Activated CD8-positive, alpha-beta memory T cell treated with anti-CD3 and anti-CD28 coated beads for 4 hours (primary cell): ENCODE results near the gene OR6Q1.

Experiments
- DNase-seq, 2 donors: peaks; one replicate each; pipeline ENCODE4 v3.0.0-alpha.2; 2020; ENCODE audit warnings: low read depth in 2 of 2

Gene OR6Q1

DNA sequence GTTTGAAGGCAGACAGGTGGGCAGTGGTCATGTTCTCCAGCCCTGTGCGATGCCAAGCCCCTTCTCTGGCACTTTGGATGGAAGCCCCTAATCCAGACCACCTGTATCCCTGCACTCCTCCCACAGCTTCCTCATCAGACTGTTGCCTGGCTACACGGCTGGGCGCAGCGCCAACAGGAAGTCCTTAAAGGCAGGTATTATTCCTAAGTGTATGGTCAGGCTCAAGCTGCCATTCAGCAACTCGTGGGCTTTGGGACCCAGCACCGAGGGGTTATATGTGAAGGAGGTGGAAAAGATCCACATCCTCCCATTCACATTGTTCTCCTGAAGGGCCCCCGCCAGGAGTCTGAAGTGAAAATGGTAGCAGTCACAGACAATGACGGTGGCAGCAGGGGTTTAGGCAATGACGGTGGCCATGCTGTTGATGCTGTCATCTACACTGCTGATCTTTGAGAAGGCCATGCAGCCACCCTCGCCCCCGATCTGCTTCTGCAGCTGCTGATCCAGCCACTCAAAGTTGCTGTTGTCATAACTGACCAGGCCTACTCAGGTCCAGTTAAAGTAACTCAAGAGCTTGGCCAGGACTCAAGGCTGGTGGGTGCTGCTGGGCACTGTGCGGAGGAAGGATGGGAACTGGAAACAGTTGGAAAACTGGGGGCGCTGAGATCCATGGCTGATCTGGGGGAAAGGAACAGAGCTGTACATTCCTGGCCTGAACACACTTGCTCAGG is 27.7 kb downstream of the OR6Q1 start:
- DNase-seq, result no peak

GRCh38 chr11:58059007-58059350 is 28.2 kb downstream of the OR6Q1 start:
- DNase-seq, result no peak

- DNase-seq, result no peak
Measured at GRCh38 chr11:58060535-58060934, 29.8 kb downstream of the OR6Q1 start.

DNA sequence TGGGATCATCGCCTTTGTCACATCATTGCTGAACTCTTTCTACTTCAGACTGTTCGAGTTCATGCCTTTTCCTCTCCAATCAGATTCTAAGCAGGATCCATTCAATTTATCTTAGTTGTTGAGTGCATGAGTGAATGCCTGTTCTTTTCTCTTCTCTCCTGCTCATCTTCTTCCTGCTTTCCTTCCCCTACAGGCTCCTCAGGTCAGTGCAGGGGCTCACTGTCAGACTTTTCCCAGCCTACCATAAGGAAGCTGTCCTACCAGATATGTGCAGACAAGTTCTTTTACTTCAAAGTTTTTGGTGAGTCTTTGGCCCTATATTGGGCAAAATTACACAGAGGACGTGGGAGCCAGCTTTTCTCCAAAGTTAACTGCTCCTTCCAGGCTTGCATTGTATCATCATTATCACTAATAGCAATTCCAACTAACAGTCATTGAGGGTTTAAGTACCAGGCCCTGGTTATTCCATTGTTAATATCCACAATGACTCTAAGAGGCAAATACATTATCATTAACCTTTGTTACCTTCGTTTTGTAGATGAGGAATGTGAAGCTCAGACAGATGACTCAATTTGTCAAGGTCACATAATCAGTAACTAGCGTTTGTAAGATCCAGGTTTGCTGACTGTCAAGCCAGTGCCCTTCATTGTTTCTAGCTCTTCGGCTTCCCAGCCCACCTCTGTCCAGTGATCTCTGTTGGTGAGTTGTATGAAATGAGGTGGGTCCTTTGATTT is 30.4 kb downstream of the OR6Q1 start:
- no peak for DNase-seq

DNA sequence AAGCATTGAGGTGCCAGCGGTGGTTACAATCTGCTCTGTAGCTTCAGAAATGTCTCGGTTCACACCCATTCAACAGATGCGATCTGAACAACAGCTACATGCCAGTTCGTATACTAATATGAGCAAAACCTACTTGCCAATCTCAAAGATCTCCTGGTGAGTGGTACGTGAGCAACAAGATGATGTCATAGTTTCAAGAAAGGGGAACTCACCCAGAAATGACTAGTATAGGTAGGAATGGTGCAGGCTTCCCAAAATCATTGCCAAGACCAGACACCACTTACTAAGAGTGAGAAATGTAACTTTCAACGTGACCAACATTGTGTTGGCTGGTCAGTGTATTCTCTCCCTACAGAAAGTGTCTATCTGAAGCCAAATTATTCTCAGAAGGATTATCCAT is 31.1 kb downstream of the OR6Q1 start:
- no peak for DNase-seq

DNA sequence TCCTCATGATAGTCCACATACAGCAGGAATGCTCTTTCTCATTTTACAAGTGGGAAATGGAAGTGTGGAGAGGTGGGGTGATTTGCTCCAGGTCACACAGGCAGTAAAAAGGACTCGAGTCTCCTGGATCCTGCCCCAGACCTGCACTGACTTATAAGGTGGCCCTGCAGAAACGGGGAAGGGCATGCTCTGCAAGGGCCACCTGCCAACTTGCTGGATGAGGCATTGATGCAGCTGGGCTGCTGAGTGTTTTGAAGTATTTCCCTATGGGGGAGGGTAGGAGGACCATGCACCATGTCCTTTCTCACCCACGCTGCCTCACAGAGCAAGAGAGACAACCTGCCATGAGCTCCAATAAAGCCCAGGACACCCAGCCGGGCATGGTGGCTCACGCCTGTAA is 36.9 kb downstream of the OR6Q1 start:
- no peak for DNase-seq

GRCh38 chr11:58068655-58069054 is 37.9 kb downstream of the OR6Q1 start:
- no peak for DNase-seq

GRCh38 chr11:58070585-58070984 is 39.8 kb downstream of the OR6Q1 start:
- DNase-seq, result no peak

DNA sequence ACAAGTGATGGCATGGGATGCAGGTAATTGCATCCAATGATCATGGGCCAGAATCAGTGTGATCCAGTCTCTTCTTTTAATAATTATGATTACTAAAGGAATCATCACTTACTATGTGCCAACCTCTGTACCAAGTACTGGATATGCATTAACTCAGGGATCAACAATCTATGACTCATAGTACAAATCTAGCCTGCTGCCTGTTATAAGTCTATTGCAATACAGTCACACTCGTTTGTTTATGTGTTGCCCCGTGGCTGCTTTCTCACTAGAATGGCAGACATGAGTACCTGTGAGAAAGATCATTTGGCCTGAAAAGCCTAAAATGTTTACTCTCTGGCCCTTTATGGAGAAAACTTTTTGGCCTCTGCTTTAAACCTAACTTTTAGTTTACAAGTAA is 45.0 kb downstream of the OR6Q1 start:
- DNase-seq, result no peak
